Measurements from ENCODE around the gene LRRN2.

GRCh38 chr1:204607910-204608309, 77.6 kb downstream of the LRRN2 start:
- TF ChIP-seq TARDBP (IDR thresholded peaks at IDR 0.05) = no peak
- TF ChIP-seq FOXA1 (IDR thresholded peaks at IDR 0.05) = no peak
- TF ChIP-seq SP1 (IDR thresholded peaks at IDR 0.05) = no peak
- no peak for TF ChIP-seq ZNF384 (IDR thresholded peaks at IDR 0.05)
- TF ChIP-seq ELF4 (IDR thresholded peaks at IDR 0.05) = no peak
- no peak for TF ChIP-seq HDGF (IDR thresholded peaks at IDR 0.05; ENCODE audit: borderline replicate concordance)
- TF ChIP-seq, protein P1, sequence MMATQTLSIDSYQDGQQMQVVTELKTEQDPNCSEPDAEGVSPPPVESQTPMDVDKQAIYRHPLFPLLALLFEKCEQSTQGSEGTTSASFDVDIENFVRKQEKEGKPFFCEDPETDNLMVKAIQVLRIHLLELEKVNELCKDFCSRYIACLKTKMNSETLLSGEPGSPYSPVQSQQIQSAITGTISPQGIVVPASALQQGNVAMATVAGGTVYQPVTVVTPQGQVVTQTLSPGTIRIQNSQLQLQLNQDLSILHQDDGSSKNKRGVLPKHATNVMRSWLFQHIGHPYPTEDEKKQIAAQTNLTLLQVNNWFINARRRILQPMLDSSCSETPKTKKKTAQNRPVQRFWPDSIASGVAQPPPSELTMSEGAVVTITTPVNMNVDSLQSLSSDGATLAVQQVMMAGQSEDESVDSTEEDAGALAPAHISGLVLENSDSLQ (IDR thresholded peaks at IDR 0.05) = no peak
- no peak for TF ChIP-seq BHLHE40 (IDR thresholded peaks at IDR 0.05; ENCODE audit: borderline replicate concordance)
- no peak for TF ChIP-seq L3MBTL2 (conservative IDR thresholded peaks at IDR 0.05)
- TF ChIP-seq FOXK2 (IDR thresholded peaks at IDR 0.05) = no peak
- no peak for TF ChIP-seq SUZ12 (IDR thresholded peaks at IDR 0.05)
- no peak for TF ChIP-seq LEF1 (IDR thresholded peaks at IDR 0.05; ENCODE audit: borderline replicate concordance)
- no peak for TF ChIP-seq CTBP1 (IDR thresholded peaks at IDR 0.05; ENCODE audit: borderline replicate concordance)
